CD4-positive, CD25-positive, alpha-beta regulatory T cell (primary cell): Measurements from ENCODE around the gene NEURL1B. TPM values are rescaled to one million over a fixed set of nuclear protein-coding genes. Genes with fewer than 3 reads are reported as not detected.
"Not testable (repeated sequence)": the region's sequence is repeated elsewhere in the genome, so short reads cannot be mapped to it uniquely, and the experiment has no call there.

Experiments used
- ATAC-seq, 2 donors: fragments of 150-1000 bp; cut with Tn5 transposase; one replicate each; pipeline ENCODE4 v1.10.0; 2021; ENCODE audit warnings: low read depth in 2 of 2, moderate number of reproducible peaks in 2 of 2, moderate library complexity in 1 of 2
- DNase-seq, 3 donors: peaks; one replicate each; pipeline versions ENCODE4 v3.0.0 to v3.0.0-alpha.2; 2012 to 2022; ENCODE audit warnings: mixed read lengths in 1 of 3
- H3K27ac ChIP-seq: one replicate; pipeline ENCODE4 v1.7.0; 2013; ENCODE audit warnings: mild to moderate bottlenecking, low read length; ENCODE audit not compliant: insufficient read depth, poor library complexity, severe bottlenecking
- H3K27me3 ChIP-seq: one replicate; pipeline ENCODE4 v1.7.0; 2013; ENCODE audit warnings: low read length; ENCODE audit not compliant: control insufficient read depth, insufficient read depth
- H3K36me3 ChIP-seq: one replicate; pipeline ENCODE4 v1.7.0; 2013; ENCODE audit warnings: mild to moderate bottlenecking, low read length, moderate library complexity; ENCODE audit not compliant: control insufficient read depth, insufficient read depth
- H3K4me1 ChIP-seq: 2 replicates; pipeline ENCODE4 v1.7.0; 2013; ENCODE audit warnings: mild to moderate bottlenecking, low read length; ENCODE audit not compliant: insufficient read depth, control insufficient read depth, poor library complexity, severe bottlenecking
- H3K4me3 ChIP-seq: one replicate; pipeline ENCODE4 v1.7.0; 2013; ENCODE audit warnings: low read depth, mild to moderate bottlenecking, low read length, moderate library complexity
- H3K9me3 ChIP-seq, 2 experiments: 1 replicate in 1 of 2; 2 replicates in 1 of 2; pipeline ENCODE4 v1.7.0; 2013; ENCODE audit warnings: low read length in 2 of 2, mild to moderate bottlenecking in 1 of 2, moderate library complexity in 1 of 2; ENCODE audit not compliant: control insufficient read depth in 2 of 2
- H3K27ac Mint-ChIP-seq, 3 donors: one replicate each; pipeline ENCODE4 v1.8.0; 2020 to 2022; ENCODE audit warnings: mild to moderate bottlenecking in 3 of 3, mixed read lengths in 3 of 3, moderate library complexity in 2 of 3
- H3K27me3 Mint-ChIP-seq: one replicate; pipeline ENCODE4 v1.8.0; 2022; ENCODE audit warnings: mild to moderate bottlenecking, mixed read lengths
- H3K36me3 Mint-ChIP-seq: one replicate; pipeline ENCODE4 v1.8.0; 2020; ENCODE audit warnings: mixed read lengths
- H3K4me1 Mint-ChIP-seq, 4 donors: one replicate each; pipeline ENCODE4 v1.8.0; 2020 to 2022; ENCODE audit warnings: mixed read lengths in 4 of 4, mild to moderate bottlenecking in 1 of 4
- H3K4me3 Mint-ChIP-seq, 4 donors: one replicate each; pipeline ENCODE4 v1.8.0; 2020 to 2022; ENCODE audit warnings: mild to moderate bottlenecking in 4 of 4, mixed read lengths in 4 of 4, moderate library complexity in 3 of 4
- H3K9me3 Mint-ChIP-seq, 7 donors: one replicate each; pipeline ENCODE4 v1.8.0; 2020 to 2022; ENCODE audit warnings: mixed read lengths in 7 of 7, mild to moderate bottlenecking in 3 of 7, moderate library complexity in 2 of 7
- polyA plus RNA-seq, 4 donors: library from polyadenylated mRNA; unstranded; fragments of 300-500 nt; fragmentation: Illumina TruSeq; gene quantifications; one replicate each; pipeline ENCODE4 v1.2.3, GENCODE V29; 2021
- total RNA-seq: library from RNA; stranded (reverse); gene quantifications from one replicate; pipeline ENCODE4 v1.2.3, GENCODE V29; 2022

NEURL1B gene
- total and polyA plus RNA-seq, 5 donors from 2014 or later: 0.22 TPM; not detected in 4

DNA sequence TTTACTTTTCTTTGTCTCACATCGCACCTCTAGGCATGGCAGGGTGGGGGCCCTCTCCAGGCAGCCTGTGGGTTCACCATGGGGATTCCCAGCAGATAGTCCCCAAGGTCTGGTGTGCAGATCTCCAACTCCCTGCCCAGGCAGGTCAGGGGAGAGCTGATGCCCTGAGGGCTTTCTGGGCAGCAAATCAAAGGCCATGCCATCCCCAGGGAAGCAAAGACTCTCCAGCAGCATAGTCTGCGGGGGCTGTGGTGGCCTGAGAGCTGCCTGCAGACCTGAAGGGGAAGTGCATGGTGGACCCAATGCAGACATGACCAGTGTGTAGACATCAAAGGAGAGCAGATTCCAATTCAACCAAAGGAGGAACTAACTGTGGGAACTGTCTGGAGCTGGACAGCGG, 7.7 kb downstream of the NEURL1B start:
- H3K27me3 Mint-ChIP-seq: peaks cover 24% of the 10 kb centered on the region
- Histone ChIP-seq H3K4me1 (no peaks in the 10 kb centered on the region), H3K9me3 (no peaks in the 10 kb centered on the region), H3K27me3 (peaks cover 5% of the 10 kb centered on the region), H3K4me3 (no peak overlapping the region), H3K27ac (no peak overlapping the region), H3K36me3 (no peaks in the 10 kb centered on the region)
- no peak overlapping the region for H3K4me3 Mint-ChIP-seq
- ATAC-seq: no peak
- no peak overlapping the region for H3K27ac Mint-ChIP-seq
- no peak for DNase-seq
- no peaks in the 10 kb centered on the region for H3K36me3 Mint-ChIP-seq
- H3K4me1 Mint-ChIP-seq: no peaks in the 10 kb centered on the region
- peaks cover 0 to 3% (median 0%) of the 10 kb centered on the region in 7 donors for H3K9me3 Mint-ChIP-seq

DNA sequence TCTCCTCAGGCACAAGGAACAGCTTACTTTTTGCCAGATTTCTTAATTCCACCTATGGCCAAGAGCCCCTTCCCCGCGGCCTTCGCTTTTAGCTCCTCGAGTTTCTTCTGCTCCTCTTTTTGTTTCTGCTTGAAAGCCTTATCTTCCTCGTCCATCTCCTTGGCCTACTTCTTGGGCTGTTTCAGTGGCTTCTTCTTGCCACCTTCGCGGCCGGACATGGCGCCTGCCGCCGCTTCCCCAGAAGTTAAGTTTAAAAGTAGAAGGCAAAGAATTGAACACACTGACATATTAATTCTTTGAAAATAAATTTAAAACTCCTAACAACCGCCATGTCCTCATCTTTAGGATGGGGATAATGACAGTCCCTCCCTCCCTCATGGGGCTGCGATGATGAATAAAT, 15.4 kb downstream of the NEURL1B start:
- not testable (repeated sequence) for H3K4me3 Mint-ChIP-seq, H3K27me3 Mint-ChIP-seq, H3K36me3 ChIP-seq, H3K27ac Mint-ChIP-seq, H3K27me3 ChIP-seq, DNase-seq, H3K4me3 ChIP-seq, ATAC-seq, H3K27ac ChIP-seq, H3K4me1 Mint-ChIP-seq, H3K4me1 ChIP-seq, H3K36me3 Mint-ChIP-seq
- peaks cover 0 to 20% (median 6%) of the 10 kb centered on the region in 7 donors for H3K9me3 Mint-ChIP-seq
- peaks cover 0 to 14% of the 10 kb centered on the region in 2 experiments for H3K9me3 ChIP-seq

DNA sequence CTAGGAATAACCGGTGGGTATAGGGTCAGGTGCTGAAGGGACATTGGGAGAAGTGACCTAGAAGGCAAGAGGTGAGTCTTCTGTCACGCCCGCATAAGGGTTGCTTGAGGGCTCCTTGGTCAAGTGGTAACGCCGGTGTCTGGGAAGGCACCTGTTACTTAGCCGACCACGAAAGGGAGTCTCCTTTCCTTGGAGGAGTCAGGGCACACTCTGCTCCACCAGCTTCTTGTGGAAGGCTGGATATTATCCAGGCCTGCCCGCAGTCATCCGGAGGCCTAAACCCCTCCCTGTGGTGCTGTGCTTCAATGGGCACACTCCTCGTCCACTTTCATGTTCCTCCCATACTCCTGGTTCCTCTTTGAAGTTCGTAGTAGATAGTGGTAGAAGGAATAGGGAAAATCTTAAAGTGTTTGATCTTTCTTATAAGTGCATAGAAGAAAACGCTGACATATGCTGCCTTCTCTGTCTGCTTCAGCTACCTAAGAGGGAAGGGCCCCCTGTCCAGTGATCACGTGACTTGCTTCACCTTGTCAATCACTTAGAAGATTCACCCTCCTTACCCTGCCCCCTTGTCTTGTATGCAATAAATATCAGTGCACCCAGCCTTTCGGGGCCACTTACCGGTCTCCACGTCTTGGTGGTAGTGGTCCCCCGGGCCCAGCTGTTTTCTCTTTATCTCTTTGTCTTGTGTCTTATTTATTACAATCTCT, 16.6 kb downstream of the NEURL1B start:
- H3K9me3 ChIP-seq: peaks cover 0 to 14% of the 10 kb centered on the region in 2 experiments
- H3K4me3 ChIP-seq, DNase-seq, ATAC-seq, H3K27ac Mint-ChIP-seq, H3K4me1 ChIP-seq, H3K36me3 ChIP-seq, H3K27ac ChIP-seq, H3K36me3 Mint-ChIP-seq, H3K4me3 Mint-ChIP-seq, H3K27me3 Mint-ChIP-seq, H3K27me3 ChIP-seq, H3K4me1 Mint-ChIP-seq: not testable (repeated sequence)
- H3K9me3 Mint-ChIP-seq: peaks cover 0 to 20% (median 5%) of the 10 kb centered on the region in 7 donors

DNA sequence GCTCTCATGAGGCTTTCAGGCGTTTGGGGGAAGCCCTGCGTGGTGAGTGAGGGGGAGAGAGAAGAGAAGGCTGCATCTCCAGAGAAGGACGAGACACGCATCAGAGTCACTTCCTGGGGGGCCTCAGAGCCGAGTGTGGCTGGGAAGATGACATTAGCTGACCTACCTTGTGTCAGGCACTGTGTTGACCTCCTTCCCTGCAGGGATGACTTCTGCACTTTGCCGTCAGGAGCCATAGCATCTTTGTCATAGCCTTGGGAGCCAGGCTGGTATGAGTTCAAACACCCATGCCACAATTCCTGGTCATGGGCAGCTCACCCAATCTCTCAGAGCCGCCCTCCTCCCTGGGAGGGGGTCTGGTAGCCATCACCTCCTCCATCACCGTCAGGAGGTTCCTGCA, 17.3 kb downstream of the NEURL1B start:
- no peaks in the 10 kb centered on the region for H3K4me1 Mint-ChIP-seq
- no peak overlapping the region for H3K4me3 Mint-ChIP-seq
- H3K4me3 ChIP-seq: no peak overlapping the region
- H3K36me3 Mint-ChIP-seq: no peaks in the 10 kb centered on the region
- ATAC-seq (no peak), DNase-seq (no peak)
- H3K27ac Mint-ChIP-seq: no peak overlapping the region
- no peak overlapping the region for H3K27ac ChIP-seq
- no peaks in the 10 kb centered on the region for H3K36me3 ChIP-seq
- peaks cover 0 to 14% of the 10 kb centered on the region in 2 experiments for H3K9me3 ChIP-seq
- peaks cover 0 to 20% (median 5%) of the 10 kb centered on the region in 7 donors for H3K9me3 Mint-ChIP-seq
- no peaks in the 10 kb centered on the region for H3K4me1 ChIP-seq
- H3K27me3 ChIP-seq: no peaks in the 10 kb centered on the region
- H3K27me3 Mint-ChIP-seq: peaks cover 7% of the 10 kb centered on the region

DNA sequence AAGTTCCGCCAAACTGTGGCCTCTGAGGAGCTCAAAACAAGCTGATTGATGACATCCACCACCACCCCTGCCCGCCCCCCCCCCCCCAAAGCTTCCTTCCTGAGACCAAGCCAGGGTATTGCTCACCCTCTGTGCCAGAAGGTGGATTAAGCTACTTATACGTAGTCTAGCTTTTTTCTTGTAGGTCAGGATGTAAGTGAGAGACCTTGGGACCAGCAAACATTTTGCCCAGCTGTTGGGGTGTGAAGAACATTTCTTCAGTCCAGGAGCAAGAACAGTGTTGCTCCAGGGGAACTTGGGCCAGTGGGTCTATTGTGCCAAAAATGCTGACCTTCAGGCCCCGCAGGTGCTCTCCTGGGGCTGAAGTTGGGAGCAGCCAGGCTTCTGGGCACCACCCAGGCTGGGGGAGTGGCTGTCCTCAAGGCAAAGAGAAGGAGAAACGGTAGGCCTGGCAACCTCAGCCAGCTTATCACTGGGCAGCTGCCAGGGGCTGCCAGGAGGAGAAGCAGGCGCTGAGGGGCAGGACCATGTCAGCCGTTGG, 18.0 kb downstream of the NEURL1B start:
- DNase-seq (no peak), ATAC-seq (no peak)
- no peaks in the 10 kb centered on the region for H3K27me3 ChIP-seq
- no peak overlapping the region for H3K4me3 ChIP-seq
- peaks cover 1% of the 10 kb centered on the region for H3K27me3 Mint-ChIP-seq
- peaks cover 0 to 20% (median 5%) of the 10 kb centered on the region in 7 donors for H3K9me3 Mint-ChIP-seq
- H3K4me1 Mint-ChIP-seq: no peaks in the 10 kb centered on the region
- H3K27ac ChIP-seq: no peak overlapping the region
- peaks cover 0 to 14% of the 10 kb centered on the region in 2 experiments for H3K9me3 ChIP-seq
- no peaks in the 10 kb centered on the region for H3K36me3 Mint-ChIP-seq
- H3K36me3 ChIP-seq: no peaks in the 10 kb centered on the region
- no peaks in the 10 kb centered on the region for H3K4me1 ChIP-seq
- H3K27ac Mint-ChIP-seq: no peak overlapping the region
- no peak overlapping the region for H3K4me3 Mint-ChIP-seq

DNA sequence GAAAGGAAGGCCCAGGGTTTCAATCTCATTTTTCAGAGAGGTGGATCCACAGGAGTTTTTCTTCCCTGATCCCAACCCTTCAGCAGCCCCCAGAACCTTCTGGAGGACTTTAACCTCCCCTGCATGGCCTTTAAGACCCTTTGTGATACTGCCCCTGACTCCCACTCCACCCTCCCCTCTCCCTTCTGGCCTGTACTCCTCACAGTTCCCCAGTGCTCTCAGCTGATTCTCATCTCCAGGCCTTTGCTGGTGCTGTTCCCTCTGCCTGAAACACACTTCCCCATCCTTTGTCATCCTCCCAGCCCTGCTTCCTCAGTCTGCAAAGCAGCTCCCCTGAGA, 18.5 kb downstream of the NEURL1B start:
- Mint-ChIP-seq H3K27ac (no peak overlapping the region), H3K4me1 (no peaks in the 10 kb centered on the region), H3K4me3 (no peak overlapping the region), H3K9me3 (peaks cover 0 to 20% (median 5%) of the 10 kb centered on the region in 7 donors), H3K36me3 (no peaks in the 10 kb centered on the region), H3K27me3 (no peaks in the 10 kb centered on the region)
- Histone ChIP-seq H3K27ac (no peak overlapping the region), H3K4me3 (no peak overlapping the region), H3K27me3 (no peaks in the 10 kb centered on the region), H3K36me3 (no peaks in the 10 kb centered on the region), H3K9me3 (peaks cover 0 to 14% of the 10 kb centered on the region in 2 experiments), H3K4me1 (no peaks in the 10 kb centered on the region)
- DNase-seq: no peak
- no peak for ATAC-seq

DNA sequence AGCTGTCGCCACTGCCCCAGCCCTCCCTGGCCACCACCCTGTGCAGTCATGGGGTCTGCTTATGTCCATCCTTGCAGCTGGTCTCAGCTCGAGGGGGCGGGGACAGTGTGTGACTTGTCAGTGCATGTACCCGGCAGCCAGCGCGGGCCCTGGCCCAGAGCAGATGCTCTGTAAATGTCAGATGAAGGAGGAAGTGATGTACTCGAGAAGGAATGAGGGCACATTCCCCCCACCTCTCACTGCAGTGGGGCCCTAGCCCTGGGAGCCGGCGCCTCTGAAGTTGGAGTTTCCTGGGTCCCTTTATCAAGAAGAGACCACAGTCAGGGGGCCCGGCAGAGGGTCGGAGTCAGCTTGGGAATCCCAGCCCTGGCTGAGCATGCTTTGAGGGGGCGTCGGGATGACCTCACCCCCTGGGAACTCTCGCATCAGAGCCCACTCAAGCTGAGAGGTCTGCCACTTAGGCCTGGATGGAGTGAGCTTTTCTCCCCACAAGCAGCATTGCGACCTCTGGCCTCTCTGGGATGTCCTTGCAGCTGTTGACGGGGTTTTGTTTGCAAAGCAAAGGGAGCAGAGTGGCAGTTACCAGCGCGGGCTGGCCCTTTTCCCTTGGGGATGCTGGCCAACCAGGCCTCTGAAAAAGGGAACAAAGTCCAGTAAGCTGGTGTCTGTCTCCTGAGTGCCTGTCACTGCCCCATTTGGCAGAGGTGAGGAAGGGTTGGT, 19.0 kb downstream of the NEURL1B start:
- Mint-ChIP-seq H3K4me1 (no peaks in the 10 kb centered on the region), H3K36me3 (no peaks in the 10 kb centered on the region)
- no peak for ATAC-seq

More for the DNA sequence above, 19.0 kb downstream of the NEURL1B start:
- Histone ChIP-seq H3K36me3 (no peaks in the 10 kb centered on the region), H3K27ac (no peak overlapping the region), H3K27me3 (no peaks in the 10 kb centered on the region), H3K4me3 (no peak overlapping the region), H3K9me3 (peaks cover 0 to 14% of the 10 kb centered on the region in 2 experiments), H3K4me1 (no peaks in the 10 kb centered on the region)
- no peak overlapping the region for H3K4me3 Mint-ChIP-seq
- no peaks in the 10 kb centered on the region for H3K27me3 Mint-ChIP-seq
- no peak for DNase-seq
- peaks cover 0 to 19% (median 5%) of the 10 kb centered on the region in 7 donors for H3K9me3 Mint-ChIP-seq
- H3K27ac Mint-ChIP-seq: no peak overlapping the region
